NCI-H2081 treated with DMSO at 0.1 percent for 48 hours (cell line): Measurements from ENCODE around the gene GSE1.

Source experiments
- DNase-seq: peaks from one replicate; lab custom pipeline; 2025; lab: John Stamatoyannopoulos, UW

The GSE1 gene

DNA sequence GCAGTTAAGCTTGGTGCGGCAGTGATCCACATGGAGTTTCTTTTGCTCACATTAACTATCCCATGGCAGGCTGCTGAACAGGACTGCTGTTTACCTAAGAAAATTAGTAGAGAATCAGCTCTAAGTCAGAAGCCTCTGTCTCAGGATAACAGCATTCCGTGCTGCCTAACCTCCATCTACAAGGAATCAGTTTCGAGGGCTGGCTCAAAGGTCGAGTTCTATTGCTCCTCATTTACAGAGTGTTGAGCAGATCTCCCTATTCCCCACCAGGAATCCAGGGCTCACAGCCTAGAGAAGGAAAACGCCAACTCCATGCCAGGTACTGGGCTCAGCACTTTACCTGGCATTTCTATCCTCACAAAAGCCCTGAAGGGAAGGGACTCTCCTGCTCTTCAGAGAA is 65.7 kb downstream of the GSE1 start:
- DNase-seq, result no peak

DNA sequence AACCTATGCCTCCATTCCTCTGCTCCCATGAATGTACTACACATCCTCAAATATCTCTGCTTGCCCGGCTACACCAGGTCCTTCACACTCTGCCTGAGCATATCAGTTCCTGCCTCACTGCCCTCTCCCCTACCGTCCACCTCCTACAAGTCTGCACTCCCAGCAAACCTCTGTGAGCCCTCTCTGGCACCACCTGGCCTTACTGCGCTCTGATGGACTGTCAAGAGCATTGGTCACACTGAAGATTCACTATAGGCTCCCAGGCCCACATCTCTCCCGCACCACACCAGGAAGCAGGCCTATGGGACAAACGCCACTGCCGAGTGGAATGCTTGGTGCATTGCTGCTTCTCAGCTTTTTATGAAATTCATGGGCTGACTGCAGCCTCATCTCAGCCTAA is 66.7 kb downstream of the GSE1 start:
- DNase-seq, result no peak

DNA sequence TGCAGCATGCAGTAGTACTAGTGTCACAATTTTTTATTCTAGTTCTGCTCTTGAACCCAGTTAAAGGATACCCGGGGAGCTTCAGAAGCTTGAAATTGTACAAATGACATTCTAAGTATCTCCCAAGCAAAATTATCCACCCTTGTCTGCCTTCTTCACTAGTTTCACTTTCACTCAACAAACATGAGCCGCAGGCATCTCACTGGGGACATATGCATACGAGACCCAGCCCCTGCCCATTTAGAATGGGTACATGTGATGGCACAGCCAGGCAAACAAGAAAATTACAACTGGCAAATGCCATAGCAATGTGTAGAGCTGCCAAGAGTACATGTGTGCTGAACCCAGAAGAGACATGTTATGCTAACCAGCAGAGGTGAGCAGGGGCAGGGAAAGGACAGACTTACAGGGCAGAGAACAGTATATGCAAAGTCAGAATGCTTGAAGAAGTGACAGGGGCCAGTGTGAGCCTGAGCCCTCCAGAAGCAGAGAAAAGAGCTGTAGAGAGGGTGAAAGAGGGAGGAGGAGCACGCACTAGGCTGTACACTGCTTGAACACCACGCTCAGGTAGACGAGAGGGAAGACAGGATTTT is 67.3 kb downstream of the GSE1 start:
- DNase-seq, result no peak

DNA sequence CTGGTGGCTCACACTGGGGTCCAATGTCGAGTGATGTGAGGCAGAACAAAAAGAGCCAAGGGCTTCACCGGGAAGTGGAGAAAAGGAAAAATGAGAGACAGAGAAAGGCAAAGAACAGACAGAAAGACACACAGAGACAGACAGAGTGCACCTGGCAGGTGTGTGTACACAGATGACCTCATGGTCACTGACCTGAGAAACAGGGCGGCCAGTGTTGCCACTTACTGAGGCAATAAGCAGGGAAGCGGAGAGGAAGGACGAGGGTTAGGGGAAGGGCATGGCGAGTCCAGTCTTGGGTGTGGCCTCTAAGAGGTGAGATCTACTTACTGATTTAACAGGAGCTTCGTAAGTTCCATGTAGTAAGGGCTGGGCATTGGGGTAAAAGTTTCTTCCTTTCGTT is 68.1 kb downstream of the GSE1 start:
- DNase-seq, result no peak

DNA sequence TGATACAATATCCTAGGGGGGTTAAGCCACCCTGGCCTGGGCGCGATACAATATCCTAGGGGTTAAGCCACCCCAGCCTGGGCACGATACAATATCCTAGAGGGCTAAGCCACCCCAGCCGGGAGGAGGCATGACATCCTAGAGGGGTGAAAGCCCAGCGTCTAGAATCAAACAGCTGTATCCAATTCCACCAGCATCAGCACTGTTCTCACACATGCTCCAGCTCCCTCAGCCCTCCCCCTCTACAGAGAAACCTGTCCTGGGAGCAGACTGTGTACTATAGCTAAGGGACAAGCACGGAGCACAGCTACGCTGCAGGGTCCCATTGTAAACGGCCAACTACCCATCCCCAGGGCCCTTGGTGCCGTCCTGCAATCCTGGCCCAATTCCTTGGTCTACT is 69.4 kb downstream of the GSE1 start:
- DNase-seq, result no peak

DNA sequence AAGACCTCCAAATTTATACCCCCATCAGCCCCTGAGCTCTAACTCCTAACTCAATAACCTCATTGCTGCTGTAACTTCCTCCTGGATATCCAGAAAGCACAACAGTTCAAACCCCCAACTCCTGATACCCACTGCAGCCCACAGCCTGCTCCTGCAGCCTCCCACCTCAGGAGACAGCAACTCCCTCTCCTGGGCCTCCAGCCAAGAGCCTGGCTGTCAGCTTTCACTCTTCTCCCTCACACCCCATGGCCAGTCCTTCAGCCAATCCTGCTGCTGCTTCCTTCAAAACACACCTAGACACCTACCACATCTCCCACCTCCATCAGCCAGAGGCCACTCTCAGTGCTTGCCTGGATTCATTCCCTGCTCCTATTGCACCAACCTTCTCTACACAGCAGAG is 70.2 kb downstream of the GSE1 start:
- no peak for DNase-seq

DNA sequence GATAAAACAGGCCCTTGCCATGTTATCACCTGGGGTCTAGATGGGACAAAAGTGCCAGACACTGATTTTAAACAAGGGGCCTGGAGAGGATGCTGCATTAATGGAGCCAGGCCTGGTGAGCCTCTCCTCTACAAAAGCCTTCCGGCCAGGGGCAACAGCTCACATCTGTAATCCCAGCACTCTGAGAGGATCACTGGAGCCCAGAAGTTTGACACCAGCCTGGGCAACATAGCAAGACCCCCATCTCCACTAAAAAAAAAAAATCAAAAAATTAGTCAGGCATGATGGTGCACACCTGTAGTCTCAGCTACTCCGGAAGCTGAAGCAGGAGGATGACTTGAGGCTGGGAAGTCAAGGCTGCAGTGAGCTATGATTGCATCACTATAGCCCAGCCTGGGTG is 72.1 kb downstream of the GSE1 start:
- DNase-seq, result no peak

DNA sequence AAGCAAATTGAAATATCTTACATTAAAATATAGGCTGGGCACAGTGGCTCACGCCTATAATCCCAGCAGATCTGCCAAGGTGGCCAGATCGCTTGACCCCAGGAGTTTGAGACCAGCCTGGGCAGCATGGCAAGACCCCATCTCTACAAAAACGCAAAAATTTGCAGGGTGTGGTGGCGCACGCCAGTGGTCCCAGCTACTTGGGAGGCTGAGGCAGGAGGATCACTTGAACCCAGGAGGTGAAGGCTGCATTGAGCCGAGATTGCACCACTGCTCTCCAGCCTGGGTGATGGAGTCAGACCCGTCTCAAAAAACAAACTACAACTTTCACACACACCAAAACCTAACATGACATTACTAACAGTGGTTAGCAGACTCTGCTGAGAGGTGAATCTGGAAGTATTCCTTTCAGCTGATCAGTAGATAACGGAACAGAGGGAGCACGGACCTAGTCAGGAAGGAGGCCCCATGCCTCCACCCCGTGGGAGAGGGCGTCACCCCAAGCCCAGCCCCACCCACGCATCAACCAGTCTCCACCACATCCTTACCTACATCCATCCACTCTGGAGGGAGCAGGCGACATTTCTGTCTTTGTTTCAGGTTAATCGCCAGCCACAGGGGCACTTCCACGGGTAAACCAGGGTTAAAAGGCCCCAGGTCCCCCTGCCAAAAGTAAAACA is 73.9 kb downstream of the GSE1 start:
- DNase-seq, result no peak

DNA sequence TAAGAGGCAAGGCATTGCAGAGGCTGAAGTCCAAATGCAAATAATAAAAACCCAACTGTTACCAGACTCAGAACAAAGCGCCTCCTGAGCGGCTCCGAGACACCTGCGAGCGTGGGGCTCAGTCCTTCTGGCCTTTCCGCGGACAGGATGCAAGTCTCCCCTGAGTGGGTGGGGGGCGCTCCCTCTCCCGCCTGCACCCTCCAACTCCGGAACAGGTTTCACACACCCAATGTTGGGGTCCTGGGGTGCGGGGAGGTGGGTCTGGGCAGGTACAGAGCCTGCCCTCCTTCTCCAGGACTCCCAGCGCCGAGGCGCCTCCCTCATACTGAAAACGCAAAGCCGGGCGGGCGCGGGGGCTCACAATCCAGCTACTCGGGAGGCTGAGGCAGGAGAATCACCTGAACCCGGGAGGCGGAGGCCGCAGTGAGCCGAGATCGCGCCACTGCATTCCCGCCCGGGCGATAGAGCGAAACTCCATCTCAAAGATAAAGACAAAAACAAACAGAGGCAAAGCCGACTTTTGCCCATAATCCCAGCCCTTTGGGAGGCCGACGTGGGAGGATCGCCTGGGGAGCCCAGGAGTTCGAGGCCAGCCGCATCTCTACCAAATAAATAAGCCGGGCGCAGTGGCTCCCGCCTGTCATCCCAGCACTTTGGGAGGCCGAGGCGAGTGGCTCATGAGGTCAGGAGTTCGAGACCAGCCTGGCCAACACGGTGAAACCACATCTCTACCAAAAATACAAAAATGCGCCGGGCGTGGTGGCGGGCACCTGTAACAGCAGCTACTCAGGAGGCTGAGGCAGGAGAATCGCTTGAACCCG is 74.7 kb downstream of the GSE1 start:
- DNase-seq, result no peak

DNA sequence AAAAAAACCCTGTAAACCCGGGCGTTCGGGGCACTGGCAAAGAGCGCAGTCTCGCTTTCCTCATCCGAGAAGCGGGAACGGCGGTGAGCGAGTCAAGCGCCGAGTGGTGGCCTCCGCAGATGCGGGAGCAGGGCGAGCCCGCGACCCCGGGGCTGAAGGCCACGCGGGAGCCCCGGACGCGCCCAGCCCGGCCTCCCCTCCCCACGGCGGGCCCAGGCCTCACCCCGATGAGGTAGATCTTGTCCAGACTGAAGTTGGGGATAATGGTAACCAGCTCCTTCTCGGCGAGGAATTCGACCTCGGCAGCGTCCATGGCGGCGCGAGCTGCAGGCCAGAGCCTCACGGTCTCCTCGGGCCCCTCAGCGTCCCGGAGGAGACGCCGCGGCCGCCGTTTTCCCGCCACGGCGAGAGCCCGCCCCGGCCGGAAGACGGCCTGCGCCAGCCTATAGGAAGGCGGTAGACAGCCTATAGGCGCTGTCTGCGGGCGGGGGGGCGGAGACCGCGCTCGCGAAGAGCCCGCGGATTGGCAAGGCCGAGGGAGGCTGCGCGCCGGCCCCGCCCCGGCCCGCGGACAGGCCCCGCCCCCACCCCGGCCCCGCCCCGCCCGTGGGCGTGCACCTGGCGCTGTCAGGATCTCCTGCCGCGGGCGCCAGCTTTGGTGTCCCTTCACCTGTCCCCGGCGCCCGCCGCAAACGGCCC is 75.6 kb downstream of the GSE1 start, which contains the start of gene GINS2:
TSS of gene GINS2 (minus strand) at position 369 of the 699 bp plus-strand sequence. CDS start at position 313, 56 bp downstream.
- DNase-seq, result no peak

DNA sequence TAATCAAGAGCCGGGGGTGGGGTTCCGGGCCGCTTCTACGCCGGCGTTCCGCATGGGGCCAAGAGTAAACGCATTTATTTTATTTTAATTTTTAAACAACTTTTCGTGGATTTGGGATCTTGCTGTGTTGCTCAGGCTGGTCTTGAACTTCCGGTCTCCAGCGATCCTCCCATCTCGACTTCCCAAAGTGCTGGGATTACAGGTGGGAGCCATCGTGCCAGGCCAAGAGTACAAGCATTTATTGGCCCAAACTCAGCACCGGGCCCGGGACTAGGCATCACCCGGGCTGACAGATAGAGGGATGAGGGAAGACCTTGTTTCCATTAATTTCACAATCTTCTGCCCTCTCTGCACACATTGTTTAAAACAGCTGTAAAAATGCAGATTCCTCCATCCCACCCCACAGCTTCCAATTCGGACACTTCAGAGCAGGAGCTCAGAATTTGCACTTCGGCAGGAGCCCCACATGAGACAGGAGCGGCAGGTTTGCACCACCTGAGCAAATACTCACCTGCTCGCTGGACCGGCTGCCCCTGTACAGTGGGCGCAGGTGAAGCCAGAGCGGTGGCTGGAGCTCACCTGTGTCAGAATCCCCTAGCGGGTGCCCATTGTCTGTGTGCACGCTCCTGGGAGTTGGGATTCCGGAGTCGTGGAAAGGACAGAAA is 76.3 kb downstream of the GSE1 start:
- DNase-seq, result no peak

DNA sequence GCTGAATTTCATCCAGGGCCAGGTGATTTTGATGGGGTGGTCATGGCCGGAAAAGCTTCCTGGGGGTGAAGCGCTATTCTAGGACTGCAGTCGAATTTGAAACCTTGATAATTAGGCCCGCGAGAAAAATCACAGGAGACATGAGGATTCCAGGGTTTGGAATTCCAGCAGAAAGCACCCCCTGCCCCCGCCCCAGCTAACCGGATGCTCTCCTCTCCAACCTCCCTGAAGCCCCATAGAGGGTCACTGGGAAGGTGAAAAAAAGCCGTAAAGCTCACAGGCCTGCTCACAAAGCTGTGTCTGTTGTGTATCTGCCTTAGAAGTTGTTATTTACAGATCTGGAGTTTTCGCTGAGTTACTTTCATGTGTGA is 76.8 kb downstream of the GSE1 start:
- DNase-seq, result no peak

DNA sequence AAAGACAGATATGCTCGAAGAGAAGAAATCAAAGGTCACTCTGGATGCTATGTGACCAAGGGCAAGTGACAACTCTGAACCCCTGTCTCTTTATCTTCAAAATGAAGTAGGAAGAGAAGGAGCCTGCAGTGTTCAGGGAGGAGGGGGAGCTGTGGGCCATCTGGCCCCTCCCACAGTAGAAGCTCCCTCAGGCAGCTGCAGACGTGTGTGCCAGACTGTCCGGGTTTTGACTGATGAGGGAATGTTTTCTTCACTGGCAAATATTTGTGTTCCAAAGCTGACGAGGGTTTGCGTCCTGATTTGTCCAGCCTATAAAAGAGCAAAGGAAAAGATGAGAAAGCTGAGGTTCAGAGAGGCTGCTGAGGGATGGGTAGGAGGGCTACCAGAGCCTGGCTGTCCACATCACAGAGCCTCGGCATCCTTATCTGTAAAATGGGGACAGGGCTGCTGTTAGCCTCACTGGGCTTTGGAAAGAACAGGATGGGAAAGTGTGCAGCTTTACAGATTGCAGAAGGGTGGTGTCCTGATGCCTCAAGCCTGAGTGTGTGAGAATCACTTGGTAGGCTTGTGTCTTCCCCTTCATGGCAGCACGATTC is 77.4 kb downstream of the GSE1 start:
- no peak for DNase-seq

DNA sequence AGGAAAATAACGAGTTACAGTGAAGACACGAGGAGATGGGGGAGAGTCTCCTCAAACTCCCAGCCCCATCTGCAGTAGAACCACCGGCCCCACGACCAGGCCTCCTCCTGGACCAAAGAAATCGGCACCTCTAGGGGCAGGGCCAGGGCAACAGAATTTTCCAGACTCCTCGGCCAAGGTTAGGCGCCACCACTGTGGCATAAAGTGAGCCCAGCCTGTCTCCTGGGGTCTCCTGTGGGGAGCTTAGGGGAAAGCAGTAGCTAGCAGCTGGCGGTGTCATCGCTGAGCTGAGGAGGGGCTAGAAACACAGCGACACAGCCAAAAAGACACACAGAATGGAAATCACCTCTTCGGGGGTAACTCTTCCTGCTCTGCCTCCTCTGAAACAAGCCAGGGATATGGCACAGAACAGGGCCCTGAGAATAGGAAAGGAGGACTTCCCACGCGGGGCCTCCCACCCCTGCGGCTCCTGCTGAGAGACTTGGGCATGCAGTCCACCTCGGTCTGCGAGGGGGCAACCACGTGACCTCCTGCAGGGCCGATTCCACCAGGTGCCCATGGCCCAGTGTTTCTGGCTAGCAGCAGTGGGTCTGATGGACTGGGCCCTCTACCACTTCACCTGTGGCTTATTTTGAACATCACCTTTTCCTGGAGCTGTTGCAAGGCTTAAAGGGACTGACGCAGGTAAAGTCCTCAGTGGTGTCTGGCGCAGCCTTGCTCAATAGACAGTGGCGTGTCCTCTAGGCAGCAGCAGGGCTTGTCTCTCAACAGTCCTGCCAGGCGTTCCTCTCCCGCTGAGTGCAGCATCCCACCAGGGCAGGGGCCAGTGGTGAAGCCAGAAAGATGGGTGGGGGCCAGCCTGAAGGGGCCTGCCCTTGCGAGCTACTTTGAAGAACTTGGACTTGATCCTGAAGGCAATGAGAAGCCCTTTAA is 82.3 kb downstream of the GSE1 start:
- no peak for DNase-seq

DNA sequence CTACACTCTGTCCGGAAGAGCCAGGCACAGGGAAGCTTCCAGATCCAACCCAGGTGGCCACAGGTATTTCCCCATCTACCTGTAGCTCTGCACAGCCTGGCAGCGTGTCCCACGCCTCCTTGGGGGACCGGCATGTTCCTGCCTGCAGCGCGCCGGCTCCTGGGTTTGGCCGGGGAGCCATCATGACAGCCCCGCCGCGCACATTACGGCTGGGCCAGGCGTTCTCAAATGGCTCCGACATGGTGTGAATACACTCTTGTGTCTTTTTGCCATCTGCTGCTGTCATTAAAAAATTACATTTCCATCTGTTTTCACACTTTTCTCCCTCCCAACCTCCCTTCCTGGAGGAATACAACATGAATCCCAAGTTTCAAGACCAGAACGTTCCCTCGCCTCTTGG is 83.7 kb downstream of the GSE1 start:
- DNase-seq, result no peak

DNA sequence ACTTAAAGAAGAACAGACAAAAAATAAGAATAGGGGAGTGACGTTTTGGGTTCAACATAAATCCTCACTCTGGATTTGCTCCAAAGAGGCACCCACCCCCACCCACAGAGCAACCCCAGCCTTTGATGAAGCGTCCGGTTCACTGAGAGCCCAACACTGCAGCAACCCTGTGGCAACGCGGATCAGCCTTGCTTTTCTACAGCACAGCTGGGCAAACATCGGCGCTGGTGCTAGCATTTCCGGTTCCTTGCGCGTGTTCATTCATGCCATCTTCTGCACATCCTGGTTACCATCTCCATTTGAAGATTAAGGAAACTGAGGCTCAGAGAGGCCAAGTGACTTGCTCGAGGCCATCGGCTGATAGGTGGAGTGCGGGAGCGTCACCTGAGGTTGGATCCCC is 84.3 kb downstream of the GSE1 start:
- no peak for DNase-seq

DNA sequence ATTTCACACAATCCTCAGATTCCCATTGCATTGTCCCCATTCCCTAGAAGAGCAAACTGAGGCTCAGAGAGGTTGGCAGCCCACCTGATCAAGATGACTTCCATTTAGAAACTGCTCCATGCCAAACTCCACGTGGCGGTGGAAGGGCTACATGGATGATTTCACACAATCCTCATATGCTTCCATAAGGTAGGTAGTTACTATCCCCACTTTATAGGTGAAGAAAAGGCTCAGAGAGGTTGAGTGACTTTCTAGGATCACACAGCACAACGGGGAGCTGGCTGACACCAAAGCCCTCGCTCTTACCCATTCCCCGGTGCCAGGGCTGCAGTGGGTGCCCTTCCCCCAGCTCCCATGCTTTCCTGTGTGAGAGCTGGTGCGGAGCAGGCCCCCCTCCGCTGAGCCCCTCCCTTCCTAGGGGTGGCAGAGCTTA is 85.4 kb downstream of the GSE1 start:
- no peak for DNase-seq

DNA sequence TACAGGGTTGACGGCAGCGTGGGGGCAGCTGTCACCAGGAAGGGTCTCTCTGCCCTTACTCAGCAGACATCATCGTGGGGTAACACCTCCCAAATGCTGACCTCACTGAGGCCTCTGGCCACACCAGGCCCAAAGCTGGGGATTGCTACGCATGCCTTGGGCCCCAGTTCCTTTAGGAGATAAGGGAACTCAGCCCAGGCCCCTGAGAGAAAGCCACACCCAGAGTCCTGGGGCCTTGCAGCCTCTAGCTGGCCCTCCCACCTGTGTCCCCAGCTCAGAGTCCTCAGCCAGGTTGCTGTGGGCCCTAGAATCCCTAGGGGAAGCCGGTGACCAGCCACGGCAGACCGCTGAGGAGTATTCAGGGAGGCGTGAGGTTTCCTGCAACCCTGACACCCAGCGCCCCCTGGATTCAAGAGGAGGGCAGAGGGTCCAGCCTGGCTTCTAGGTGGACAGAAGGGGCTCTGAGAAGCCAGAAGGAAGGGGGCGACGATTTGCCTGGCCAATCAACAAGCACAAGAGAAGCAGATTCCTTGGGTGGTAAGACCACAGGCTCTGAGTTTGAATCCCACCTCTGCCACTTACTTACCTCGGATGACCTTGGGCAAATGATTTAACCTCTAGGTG is 85.9 kb downstream of the GSE1 start:
- no peak for DNase-seq

DNA sequence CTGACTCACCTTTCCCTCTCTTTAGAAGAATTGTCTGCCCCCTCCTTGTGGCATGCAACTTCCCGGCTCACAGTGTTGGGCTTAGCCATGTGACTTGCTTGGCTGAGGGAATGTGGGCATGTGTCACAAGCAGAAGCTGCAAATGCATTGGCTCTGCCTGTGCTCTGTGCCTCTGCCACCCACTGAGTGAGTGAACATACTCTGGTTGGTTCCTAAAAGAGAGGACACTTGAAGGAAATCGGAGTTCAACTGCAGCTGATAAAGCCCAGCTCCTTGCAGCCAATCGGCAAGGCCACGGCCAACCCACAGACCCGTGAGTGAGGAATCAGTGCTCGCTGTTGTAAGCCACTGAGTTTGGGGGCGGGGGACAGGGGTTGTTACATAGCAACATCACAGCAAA is 86.5 kb downstream of the GSE1 start:
- no peak for DNase-seq

DNA sequence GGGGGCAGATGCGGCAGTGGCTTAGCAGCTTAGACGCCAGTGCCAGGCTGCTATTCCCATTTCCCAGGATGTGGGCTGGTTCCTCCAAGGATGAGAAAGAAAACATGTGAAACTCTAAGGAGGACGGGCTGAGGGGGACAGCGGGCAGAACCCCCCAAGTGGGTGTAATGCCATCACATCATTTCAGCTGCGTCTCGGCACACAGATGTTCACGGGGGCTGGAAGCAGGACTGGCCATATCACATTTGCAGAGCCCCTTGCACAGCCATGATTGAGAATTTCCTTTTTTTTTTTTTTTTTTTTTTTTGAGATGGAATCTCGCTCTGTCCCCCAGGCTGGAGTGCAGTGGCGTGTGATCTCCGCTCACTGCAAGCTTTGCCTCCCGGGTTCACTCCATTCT is 90.9 kb downstream of the GSE1 start:
- no peak for DNase-seq
